Esophagus (tissue), 2 donors: ENCODE data around the gene ADI1. TPM values are rescaled to one million over a fixed set of nuclear protein-coding genes. Genes with fewer than 3 reads are reported as not detected.
"Not testable (repeated sequence)": the region's sequence is repeated elsewhere in the genome, so short reads cannot be mapped to it uniquely, and the experiment has no call there.

ENCODE experiments used
- H3K27ac ChIP-seq, 2 donors: one replicate each; pipeline ENCODE4 v1.5.1; 2013; ENCODE audit warnings: low read depth in 2 of 2, mild to moderate bottlenecking in 2 of 2, inconsistent platforms in 1 of 2, low read length in 1 of 2, moderate library complexity in 1 of 2
- H3K27me3 ChIP-seq, 2 donors: one replicate each; pipeline ENCODE4 v1.6.1; 2013; ENCODE audit warnings: low read length in 2 of 2, control low read depth in 1 of 2, mild to moderate bottlenecking in 1 of 2; ENCODE audit not compliant: insufficient read depth in 2 of 2, control insufficient read depth in 1 of 2
- H3K36me3 ChIP-seq, 2 donors: one replicate each; pipeline ENCODE4 v1.6.1; 2013; ENCODE audit warnings: low read length in 1 of 2; ENCODE audit not compliant: control insufficient read depth in 2 of 2, insufficient read depth in 2 of 2
- H3K4me1 ChIP-seq, 2 donors: one replicate each; pipeline ENCODE4 v1.6.1; 2013; ENCODE audit warnings: low read length in 1 of 2; ENCODE audit not compliant: control insufficient read depth in 2 of 2, insufficient read depth in 2 of 2
- H3K4me3 ChIP-seq, 2 donors: one replicate each; pipeline ENCODE4 v1.5.1; 2013; ENCODE audit warnings: low read length in 2 of 2, mild to moderate bottlenecking in 2 of 2, low read depth in 1 of 2, moderate library complexity in 1 of 2
- H3K9me3 ChIP-seq, 2 donors: one replicate each; pipeline ENCODE4 v1.6.1; 2013; ENCODE audit warnings: mild to moderate bottlenecking in 2 of 2, low read depth in 1 of 2, low read length in 1 of 2, moderate library complexity in 1 of 2; ENCODE audit not compliant: control insufficient read depth in 2 of 2, insufficient read depth in 1 of 2
- whole genome bisulfite sequencing, 2 donors: extraction: QIAGEN DNeasy Blood & Tissue Kit; methylation state at CpG; one replicate each; pipeline ENCODE4 v1.1.7; 2013; 5-methylcytosine and 5-hydroxymethylcytosine counted together
- polyA plus RNA-seq, 2 donors: library from polyadenylated mRNA; stranded (reverse); fragments of 200-250 nt; gene quantifications; one replicate each; pipeline ENCODE4 v1.2.3, GENCODE V29; 2013
- donor health status: healthy with polysubstance abuse.
- donor health status: Bipolar disorder and iron deficiency.

The ADI1 gene
- polyA plus RNA-seq, 2 donors = 25.7 to 41.8 TPM

GRCh38 chr2:3500326-3500899, 18.9 kb downstream of the ADI1 start:
- Histone ChIP-seq H3K4me3 (no peak overlapping the region), H3K27ac (no peak overlapping the region), H3K4me1 (peaks cover 0 to 5% of the 10 kb centered on the region in 2 donors), H3K27me3 (no peaks in the 10 kb centered on the region), H3K9me3 (peaks cover 0 to 4% of the 10 kb centered on the region in 2 donors), H3K36me3 (peaks cover 21 to 38% of the 10 kb centered on the region in 2 donors)
- WGBS, 2 donors = 91 to 92% methylated on average over 34 of the region's 34 CpGs

GRCh38 chr2:3498783-3499394, 20.4 kb downstream of the ADI1 start:
- WGBS, 2 donors = 92 to 94% methylated on average over 18 of the region's 18 CpGs
- Histone ChIP-seq H3K36me3 (peaks cover 13 to 38% of the 10 kb centered on the region in 2 donors), H3K9me3 (peaks cover 0 to 4% of the 10 kb centered on the region in 2 donors), H3K4me3 (no peak overlapping the region), H3K4me1 (peaks cover 0 to 5% of the 10 kb centered on the region in 2 donors), H3K27me3 (no peaks in the 10 kb centered on the region), H3K27ac (no peak overlapping the region)

- not testable (repeated sequence) for H3K27ac ChIP-seq, H3K9me3 ChIP-seq, H3K4me1 ChIP-seq, H3K27me3 ChIP-seq, H3K4me3 ChIP-seq
- H3K36me3 ChIP-seq = peaks cover 9 to 28% of the 10 kb centered on the region in 2 donors
- 92 to 94% methylated on average over 15 of the region's 15 CpGs for WGBS, 2 donors
Observed at GRCh38 chr2:3496708-3497080, 22.6 kb downstream of the ADI1 start.

- Histone ChIP-seq H3K4me1 (no peaks in the 10 kb centered on the region), H3K36me3 (peaks cover 4 to 19% of the 10 kb centered on the region in 2 donors), H3K9me3 (no peaks in the 10 kb centered on the region), H3K27me3 (no peaks in the 10 kb centered on the region), H3K27ac (no peak overlapping the region), H3K4me3 (no peak overlapping the region)
- WGBS, 2 donors = 96% methylated on average over 13 of the region's 13 CpGs
Observed at GRCh38 chr2:3494984-3495666, 24.2 kb downstream of the ADI1 start.

GRCh38 chr2:3493615-3494007, 25.7 kb downstream of the ADI1 start:
- Histone ChIP-seq H3K9me3 (no peaks in the 10 kb centered on the region), H3K27me3 (no peaks in the 10 kb centered on the region), H3K36me3 (peaks cover 0 to 14% of the 10 kb centered on the region in 2 donors), H3K4me3 (no peak overlapping the region), H3K27ac (no peak overlapping the region), H3K4me1 (no peaks in the 10 kb centered on the region)
- 47 to 50% methylated on average over 10 of the region's 10 CpGs for WGBS, 2 donors

- Histone ChIP-seq H3K9me3 (no peaks in the 10 kb centered on the region), H3K4me1 (no peaks in the 10 kb centered on the region), H3K4me3 (no peak overlapping the region), H3K27ac (no peak overlapping the region), H3K27me3 (no peaks in the 10 kb centered on the region), H3K36me3 (peaks cover 0 to 11% of the 10 kb centered on the region in 2 donors)
- WGBS, 2 donors = 75 to 80% methylated on average over 29 of the region's 29 CpGs
Observed at GRCh38 chr2:3492951-3493614, 26.2 kb downstream of the ADI1 start.

GRCh38 chr2:3492475-3492787, 26.9 kb downstream of the ADI1 start:
- WGBS, 2 donors = 86 to 94% methylated on average over 12 of the region's 12 CpGs
- H3K36me3 ChIP-seq, H3K4me1 ChIP-seq, H3K4me3 ChIP-seq, H3K9me3 ChIP-seq, H3K27me3 ChIP-seq, H3K27ac ChIP-seq: not testable (repeated sequence)

- H3K36me3 ChIP-seq = peaks cover 0 to 6% of the 10 kb centered on the region in 2 donors
- H3K4me3 ChIP-seq = no peak overlapping the region
- no peaks in the 10 kb centered on the region for H3K9me3 ChIP-seq
- H3K4me1 ChIP-seq = no peaks in the 10 kb centered on the region
- H3K27ac ChIP-seq = no peak overlapping the region
- H3K27me3 ChIP-seq = no peaks in the 10 kb centered on the region
- 90 to 95% methylated on average over 17 of the region's 17 CpGs for WGBS, 2 donors
Observed at GRCh38 chr2:3491716-3492474, 27.4 kb downstream of the ADI1 start.

- no peaks in the 10 kb centered on the region for H3K4me1 ChIP-seq
- no peaks in the 10 kb centered on the region for H3K9me3 ChIP-seq
- H3K4me3 ChIP-seq = no peak overlapping the region
- WGBS, 2 donors = 42 to 53% methylated on average over 6 of the region's 6 CpGs
- H3K27ac ChIP-seq = no peak overlapping the region
- H3K27me3 ChIP-seq = no peaks in the 10 kb centered on the region
- H3K36me3 ChIP-seq = peaks cover 0 to 5% of the 10 kb centered on the region in 2 donors
Observed at GRCh38 chr2:3491306-3491705, 28.0 kb downstream of the ADI1 start.
